ENCODE measurements around the gene HBS1L.

- no peak for TF ChIP-seq CTCF (conservative IDR thresholded peaks at IDR 0.05; ENCODE audit: low read length)
- no peak for TF ChIP-seq EZH2phosphoT487 (IDR thresholded peaks at IDR 0.05; ENCODE audit: borderline replicate concordance, low read depth, low read length)
These were observed 11.8 kb upstream of the HBS1L start for GRCh38 chr6:135066397-135066796.
